GM12878 (cell line): ENCODE results near the gene CBLN3.

Experiments
- CTCF ChIP-seq, 3 experiments: IDR thresholded peaks in 2 of 3; conservative IDR thresholded peaks in 1 of 3; 2 replicates each; pipeline ENCODE4 v1.5.1; 2011; ENCODE audit warnings: low read depth in 3 of 3, low read length in 3 of 3, mild to moderate bottlenecking in 3 of 3, control low read depth in 2 of 3, moderate library complexity in 2 of 3, inconsistent platforms in 1 of 3, mixed read lengths in 1 of 3; ENCODE audit not compliant: control insufficient read depth in 2 of 3, insufficient read depth in 1 of 3; ENCODE audit errors: extremely low read depth in 1 of 3
- ETV6 ChIP-seq, 2 experiments: fragments of 450-650 bp in 1 of 2; IDR thresholded peaks in 1 of 2; conservative IDR thresholded peaks in 1 of 2; 2 replicates each; pipeline ENCODE4 v1.6.1; 2014; ENCODE audit warnings: antibody characterized with exemption in 1 of 2, borderline replicate concordance in 1 of 2, low read depth in 1 of 2, mild to moderate bottlenecking in 1 of 2, moderate library complexity in 1 of 2
- EZH2 ChIP-seq: IDR thresholded peaks from 2 replicates; pipeline ENCODE4 v1.6.1; 2012; ENCODE audit warnings: low read depth, mild to moderate bottlenecking, control low read depth, inconsistent platforms, low read length, borderline replicate concordance; ENCODE audit not compliant: control insufficient read depth
- SP1 ChIP-seq: IDR thresholded peaks from one replicate; pipeline ENCODE4 v1.6.1; 2011; ENCODE audit warnings: low read depth, low read length
- TBL1XR1 ChIP-seq: IDR thresholded peaks from 2 replicates; pipeline ENCODE4 v1.6.1; 2012; ENCODE audit warnings: low read depth, low read length, improper control_type of control experiment
- YY1 ChIP-seq: IDR thresholded peaks from 2 replicates; pipeline ENCODE4 v1.6.1; 2011; ENCODE audit warnings: low read depth, mild to moderate bottlenecking, low read length
- TF ChIP-seq, protein P1 (sequence below): fragments of 450-650 bp; IDR thresholded peaks from 2 replicates; pipeline ENCODE4 v1.6.1; 2014; ENCODE audit warnings: mild to moderate bottlenecking

DNA sequence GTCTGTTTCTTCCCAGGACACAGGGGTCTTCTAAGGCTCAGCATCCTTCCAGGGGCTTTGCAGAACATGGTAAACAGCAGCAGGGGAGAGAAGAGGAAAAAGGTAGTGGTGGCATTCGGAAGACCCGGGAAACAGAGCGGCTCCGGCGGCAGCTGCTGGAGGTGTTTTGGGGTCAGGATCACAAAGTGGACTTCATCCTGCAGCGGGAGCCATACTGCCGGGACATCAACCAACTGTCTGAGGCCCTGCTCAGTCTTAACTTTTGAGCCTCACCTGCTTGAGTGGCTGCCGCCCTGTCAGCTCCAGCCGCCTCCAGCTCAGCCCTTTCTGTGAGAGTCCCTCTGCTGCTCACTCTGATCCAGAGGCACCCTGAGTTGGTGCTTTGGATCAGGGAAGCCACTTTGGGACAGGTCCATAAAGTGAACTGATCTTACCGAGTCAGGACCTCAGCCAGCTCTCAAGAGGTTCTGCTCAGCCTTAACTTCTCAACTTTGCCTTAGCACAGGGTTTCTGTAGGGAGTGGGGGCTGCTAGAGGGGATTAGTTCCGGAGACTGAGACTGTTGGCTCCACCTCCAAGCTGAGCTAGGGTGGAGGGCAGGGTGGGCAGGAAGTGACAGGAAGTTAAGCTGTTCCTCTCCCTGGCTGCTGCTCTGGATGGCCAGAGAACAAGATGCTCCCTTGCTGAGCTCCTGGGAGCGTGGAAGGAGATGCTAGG, 7.7 kb upstream of the CBLN3 start:
- TF ChIP-seq SP1 (no peak), YY1 (no peak), CTCF (IDR thresholded peaks at IDR 0.05 in 2 of 3, conservative IDR thresholded peaks at IDR 0.05 in 1 of 3; ENCODE audit: control insufficient read depth in 2 of 3, extremely low read depth in 1 of 3, insufficient read depth in 1 of 3, low read depth in 3 of 3, low read length in 3 of 3) (no peak), TBL1XR1 (no peak), EZH2 (no peak), ETV6 (conservative IDR thresholded peaks at IDR 0.05 in 1 of 2, IDR thresholded peaks at IDR 0.05 in 1 of 2; ENCODE audit: borderline replicate concordance in 1 of 2, low read depth in 1 of 2) (no peak)
- TF ChIP-seq, protein P1, sequence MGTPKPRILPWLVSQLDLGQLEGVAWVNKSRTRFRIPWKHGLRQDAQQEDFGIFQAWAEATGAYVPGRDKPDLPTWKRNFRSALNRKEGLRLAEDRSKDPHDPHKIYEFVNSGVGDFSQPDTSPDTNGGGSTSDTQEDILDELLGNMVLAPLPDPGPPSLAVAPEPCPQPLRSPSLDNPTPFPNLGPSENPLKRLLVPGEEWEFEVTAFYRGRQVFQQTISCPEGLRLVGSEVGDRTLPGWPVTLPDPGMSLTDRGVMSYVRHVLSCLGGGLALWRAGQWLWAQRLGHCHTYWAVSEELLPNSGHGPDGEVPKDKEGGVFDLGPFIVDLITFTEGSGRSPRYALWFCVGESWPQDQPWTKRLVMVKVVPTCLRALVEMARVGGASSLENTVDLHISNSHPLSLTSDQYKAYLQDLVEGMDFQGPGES: no peak
